ENCODE results near the gene MAPK8IP2. TPM values are rescaled to one million over a fixed set of nuclear protein-coding genes. Genes with fewer than 3 reads are reported as not detected.

The MAPK8IP2 gene
- total and polyA plus RNA-seq, 2 of the 13 experiments (the other 11 are each of a cell fraction or from before 2014, with no cell fraction given): 1.3 to 2.6 TPM

- TF ChIP-seq ZBTB26 (CRISPR knock-in tag; IDR thresholded peaks at IDR 0.05; ENCODE audit: borderline replicate concordance): 0 out of 2 replicates have a peak, but pooled peaks have one; percentile 11
- TF ChIP-seq ZNF800 (CRISPR knock-in tag; IDR thresholded peaks at IDR 0.05): peak; percentile 82
- 0 out of 2 replicates have a peak, but pooled peaks have one; percentile 21 for TF ChIP-seq ZNF629 (CRISPR knock-in tag; conservative IDR thresholded peaks at IDR 0.05)
- TF ChIP-seq ZZZ3 (CRISPR knock-in tag; IDR thresholded peaks at IDR 0.05; ENCODE audit: borderline replicate concordance): peak; percentile 25; the same call in 1 of the 2 replicates
- TF ChIP-seq ZNF17 (CRISPR knock-in tag; IDR thresholded peaks at IDR 0.05): no peak
- no peak for TF ChIP-seq HMG20B (CRISPR knock-in tag; conservative IDR thresholded peaks at IDR 0.05)
- peak; percentile 28; the same call in 1 of the 2 replicates for TF ChIP-seq RXRB (CRISPR knock-in tag; IDR thresholded peaks at IDR 0.05; ENCODE audit: borderline replicate concordance)
- TF ChIP-seq ARNT2 (CRISPR knock-in tag; IDR thresholded peaks at IDR 0.05; ENCODE audit: low read depth): peak; percentile 40
- 0 out of 2 replicates have a peak, but pooled peaks have one; percentile 18 for TF ChIP-seq MED13 (CRISPR knock-in tag; IDR thresholded peaks at IDR 0.05)
- no peak for TF ChIP-seq THAP7 (CRISPR knock-in tag; IDR thresholded peaks at IDR 0.05)
- 0 out of 2 replicates have a peak, but pooled peaks have one; percentile 40 for TF ChIP-seq ZNF556 (CRISPR knock-in tag; IDR thresholded peaks at IDR 0.05; ENCODE audit: borderline replicate concordance)
- TF ChIP-seq FOXO1 (CRISPR knock-in tag; IDR thresholded peaks at IDR 0.05): 0 out of 2 replicates have a peak, but pooled peaks have one; percentile 24
- TF ChIP-seq ZBTB2 (CRISPR knock-in tag; IDR thresholded peaks at IDR 0.05; ENCODE audit: low read depth): peak; percentile 92
- no peak for TF ChIP-seq ZSCAN30 (CRISPR knock-in tag; IDR thresholded peaks at IDR 0.05)
- no peak for TF ChIP-seq THRA (CRISPR knock-in tag; IDR thresholded peaks at IDR 0.05; ENCODE audit: borderline replicate concordance)
- TF ChIP-seq TSC22D2 (CRISPR knock-in tag; IDR thresholded peaks at IDR 0.05; ENCODE audit: borderline replicate concordance): peak; percentile 35; the same call in 1 of the 2 replicates
- TF ChIP-seq ZFP41 (CRISPR knock-in tag; IDR thresholded peaks at IDR 0.05; ENCODE audit: borderline replicate concordance): no peak
- TF ChIP-seq RBM22 (optimal IDR thresholded peaks at IDR 0.05; ENCODE audit: low read length): no peak
- TF ChIP-seq ZC3H4 (CRISPR knock-in tag; IDR thresholded peaks at IDR 0.05; ENCODE audit: borderline replicate concordance): no peak
- TF ChIP-seq SMAD3 (CRISPR knock-in tag; IDR thresholded peaks at IDR 0.05): peak; percentile 37; the same call in 1 of the 2 replicates
- TF ChIP-seq KLF12 (CRISPR knock-in tag; IDR thresholded peaks at IDR 0.05; ENCODE audit: borderline replicate concordance): no peak
Observed at GRCh38 chr22:50582493-50583293, 17.9 kb upstream of the MAPK8IP2 start, which contains the start of gene CHKB (continued).
